Measurements from ENCODE around the gene KRT3.

- TF ChIP-seq EZH2 (IDR thresholded peaks at IDR 0.05; ENCODE audit: borderline replicate concordance, insufficient read depth, low read depth, low read length, poor library complexity, severe bottlenecking) (no peak), CTCF (IDR thresholded peaks at IDR 0.05) (no peak)
Observed at GRCh38 chr12:52798003-52798670, 2.2 kb upstream of the KRT3 start.
